Measurements from ENCODE around the gene CTSG.
"Not testable (repeated sequence)": the region's sequence is repeated elsewhere in the genome, so short reads cannot be mapped to it uniquely, and the experiment has no call there.

CTSG gene

GRCh38 chr14:24578558-24578957, 2.5 kb upstream of the CTSG start:
- TF ChIP-seq, protein P1, sequence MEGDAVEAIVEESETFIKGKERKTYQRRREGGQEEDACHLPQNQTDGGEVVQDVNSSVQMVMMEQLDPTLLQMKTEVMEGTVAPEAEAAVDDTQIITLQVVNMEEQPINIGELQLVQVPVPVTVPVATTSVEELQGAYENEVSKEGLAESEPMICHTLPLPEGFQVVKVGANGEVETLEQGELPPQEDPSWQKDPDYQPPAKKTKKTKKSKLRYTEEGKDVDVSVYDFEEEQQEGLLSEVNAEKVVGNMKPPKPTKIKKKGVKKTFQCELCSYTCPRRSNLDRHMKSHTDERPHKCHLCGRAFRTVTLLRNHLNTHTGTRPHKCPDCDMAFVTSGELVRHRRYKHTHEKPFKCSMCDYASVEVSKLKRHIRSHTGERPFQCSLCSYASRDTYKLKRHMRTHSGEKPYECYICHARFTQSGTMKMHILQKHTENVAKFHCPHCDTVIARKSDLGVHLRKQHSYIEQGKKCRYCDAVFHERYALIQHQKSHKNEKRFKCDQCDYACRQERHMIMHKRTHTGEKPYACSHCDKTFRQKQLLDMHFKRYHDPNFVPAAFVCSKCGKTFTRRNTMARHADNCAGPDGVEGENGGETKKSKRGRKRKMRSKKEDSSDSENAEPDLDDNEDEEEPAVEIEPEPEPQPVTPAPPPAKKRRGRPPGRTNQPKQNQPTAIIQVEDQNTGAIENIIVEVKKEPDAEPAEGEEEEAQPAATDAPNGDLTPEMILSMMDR (IDR thresholded peaks at IDR 0.05; ENCODE audit: extremely low read depth, insufficient read depth, missing control alignments): no peak
- no peak for DNase-seq (ENCODE audit: low spot score)
- in situ Hi-C loops (cut with MboI; ENCODE audit: low pct_unique_long_range_greater_than_20kb, low sequenced_read_pairs, unreplicated experiment): no loop called here

DNA sequence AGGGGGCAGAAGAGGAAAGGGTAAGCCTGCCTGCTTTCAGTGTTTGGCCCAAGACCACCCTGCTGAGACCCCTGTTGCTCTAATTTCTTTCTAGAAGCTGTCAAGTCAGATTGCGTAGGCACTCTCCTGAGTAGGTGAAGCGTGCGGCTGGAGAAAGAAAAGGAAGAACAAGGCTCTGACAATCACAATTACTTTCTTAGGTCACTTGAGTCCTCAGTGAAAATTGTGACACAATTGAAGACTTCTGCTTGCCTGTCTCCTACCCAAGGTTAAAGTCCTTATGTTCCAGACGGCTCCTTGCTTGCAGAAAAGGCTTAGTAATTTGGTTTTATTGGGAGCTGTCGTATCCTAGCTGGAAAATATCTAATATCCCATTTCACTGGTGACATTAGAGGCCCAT, 721 bp upstream of the CTSG start:
- in situ Hi-C loops (cut with MboI; ENCODE audit: low pct_unique_long_range_greater_than_20kb, low sequenced_read_pairs, unreplicated experiment): no loop called here
- DNase-seq (ENCODE audit: low spot score): no peak
- TF ChIP-seq, protein P1 (IDR thresholded peaks at IDR 0.05; ENCODE audit: extremely low read depth, insufficient read depth, missing control alignments): no peak

- TF ChIP-seq, protein P1 (IDR thresholded peaks at IDR 0.05; ENCODE audit: extremely low read depth, insufficient read depth, missing control alignments): no peak
- no peak for DNase-seq (ENCODE audit: low spot score)
- in situ Hi-C loops (cut with MboI; ENCODE audit: low pct_unique_long_range_greater_than_20kb, low sequenced_read_pairs, unreplicated experiment): no loop called here
These were observed 1.8 kb downstream of the CTSG start for GRCh38 chr14:24574206-24574774.

DNA sequence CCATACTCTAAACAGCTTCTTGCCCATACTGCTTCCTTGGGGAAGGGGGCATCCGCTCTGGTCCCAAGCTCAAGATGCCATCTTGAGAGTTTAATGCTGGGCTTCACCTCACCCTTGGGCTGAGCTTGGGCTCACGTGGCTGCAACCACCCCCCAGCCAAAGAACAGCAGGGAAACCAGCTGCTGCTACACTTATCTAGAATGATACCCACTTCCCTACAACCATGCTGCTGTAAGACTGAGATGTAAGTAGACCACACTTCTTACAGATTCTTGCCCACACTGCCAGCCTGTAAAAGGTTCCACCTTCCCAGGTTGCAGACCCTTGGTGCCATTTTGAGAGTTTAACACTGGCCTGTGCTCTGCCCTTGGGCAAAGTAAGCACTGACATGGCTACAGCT, 9.7 kb downstream of the CTSG start:
- no peak for DNase-seq (ENCODE audit: low spot score)
- in situ Hi-C loops (cut with MboI; ENCODE audit: low pct_unique_long_range_greater_than_20kb, low sequenced_read_pairs, unreplicated experiment): no loop called here
- TF ChIP-seq, protein P1 (IDR thresholded peaks at IDR 0.05; ENCODE audit: extremely low read depth, insufficient read depth, missing control alignments): no peak

GRCh38 chr14:24565766-24566165, 10.3 kb downstream of the CTSG start:
- no peak for DNase-seq (ENCODE audit: low spot score)
- in situ Hi-C loops (cut with MboI; ENCODE audit: low pct_unique_long_range_greater_than_20kb, low sequenced_read_pairs, unreplicated experiment): no loop called here
- TF ChIP-seq, protein P1 (IDR thresholded peaks at IDR 0.05; ENCODE audit: extremely low read depth, insufficient read depth, missing control alignments): no peak

DNA sequence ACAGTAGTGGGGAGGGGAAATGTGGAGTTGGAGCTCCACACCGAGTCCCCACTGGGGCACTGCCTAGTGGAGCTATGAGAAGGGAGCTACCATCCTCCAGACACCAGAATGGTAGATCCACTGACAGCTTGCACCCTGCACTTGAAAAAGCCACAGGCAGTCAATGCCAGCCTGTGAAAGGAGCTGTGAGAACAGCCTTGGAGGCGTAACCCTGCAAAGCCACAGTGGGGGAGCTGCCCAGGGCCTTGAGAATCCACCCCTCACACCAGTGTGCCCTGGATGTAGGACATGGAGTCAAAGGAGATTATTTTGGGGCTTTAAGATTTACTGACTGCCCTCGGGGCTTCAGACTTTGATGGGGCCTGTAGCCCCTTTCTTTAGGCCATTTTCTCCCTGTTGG, 12.5 kb downstream of the CTSG start:
- TF ChIP-seq, protein P1 (IDR thresholded peaks at IDR 0.05; ENCODE audit: extremely low read depth, insufficient read depth, missing control alignments): no peak
- no peak for DNase-seq (ENCODE audit: low spot score)
- in situ Hi-C loops (cut with MboI; ENCODE audit: low pct_unique_long_range_greater_than_20kb, low sequenced_read_pairs, unreplicated experiment): no loop called here

DNA sequence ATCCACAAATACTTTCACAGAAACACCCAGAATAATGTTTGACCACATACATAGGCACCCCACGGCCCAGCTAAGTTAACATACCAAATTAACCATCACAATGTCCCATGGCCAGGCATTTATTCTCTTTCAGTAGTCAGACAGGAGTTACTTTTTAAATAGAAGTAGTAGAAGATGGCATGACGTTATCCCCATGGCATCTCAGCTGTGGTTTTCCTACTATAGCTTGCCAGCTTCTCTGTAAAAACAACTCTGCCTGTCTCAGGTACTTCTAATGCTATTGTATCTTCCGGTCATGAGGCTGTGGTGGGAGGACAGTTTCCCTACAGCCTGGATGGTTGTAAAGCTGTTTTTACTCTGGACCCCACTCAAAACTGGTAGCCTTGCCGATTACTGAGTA, 19.3 kb downstream of the CTSG start:
- TF ChIP-seq, protein P1 (IDR thresholded peaks at IDR 0.05; ENCODE audit: extremely low read depth, insufficient read depth, missing control alignments): no peak
- in situ Hi-C loops (cut with MboI; ENCODE audit: low pct_unique_long_range_greater_than_20kb, low sequenced_read_pairs, unreplicated experiment): no loop called here
- no peak for DNase-seq (ENCODE audit: low spot score)

DNA sequence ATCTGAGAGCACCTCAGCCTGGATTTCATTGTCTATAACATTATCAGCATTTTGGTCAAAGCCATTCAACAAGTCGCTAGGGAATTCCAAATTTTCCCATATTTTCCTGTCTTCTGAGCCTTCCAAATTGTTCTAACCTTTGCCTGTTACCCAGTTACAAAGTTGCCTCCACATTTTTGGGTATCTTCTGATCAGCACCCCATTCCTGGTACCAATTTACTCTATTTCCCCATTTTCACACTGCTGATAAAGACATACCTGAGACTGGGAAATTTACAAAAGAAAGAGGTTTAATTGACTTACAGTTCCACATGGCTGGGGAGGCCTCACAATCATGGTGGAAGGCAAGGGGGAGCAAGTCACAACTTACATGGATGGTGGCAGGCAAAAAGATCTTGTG, 27.0 kb downstream of the CTSG start:
- DNase-seq (ENCODE audit: low spot score); in situ Hi-C loops (cut with MboI; ENCODE audit: low pct_unique_long_range_greater_than_20kb, low sequenced_read_pairs, unreplicated experiment): not testable (repeated sequence)

Measured in GM13977 (cell line).